Adrenal gland (tissue), 5 donors: ENCODE measurements around the gene GPR157.
"Not testable (repeated sequence)": the region's sequence is repeated elsewhere in the genome, so short reads cannot be mapped to it uniquely, and the experiment has no call there.

Experiments used
- CTCF ChIP-seq, 6 experiments: fragments of 450-650 bp in 4 of 6; fragments of 200-600 bp in 2 of 6; sonication (generic) in 1 of 6; IDR thresholded peaks; 1 replicate in 5 of 6; 2 replicates in 1 of 6; pipeline versions ENCODE4 v1.5.1 to v1.8.0; 2016 to 2021; ENCODE audit warnings: antibody characterized with exemption in 6 of 6, mild to moderate bottlenecking in 2 of 6, moderate library complexity in 1 of 6
- POLR2A ChIP-seq, 2 donors: fragments of 450-650 bp; IDR thresholded peaks; one replicate each; pipeline ENCODE4 v1.6.1; 2017; ENCODE audit warnings: antibody characterized with exemption in 2 of 2, mild to moderate bottlenecking in 2 of 2, moderate library complexity in 1 of 2
- donor health status: DM: no; HTN: no; CAD: no.

- not testable (repeated sequence) for TF ChIP-seq POLR2A, CTCF (IDR thresholded peaks at IDR 0.05)
Observed at GRCh38 chr1:9093996-9094595, 34.8 kb downstream of the GPR157 start.
